ENCODE results near the gene FURIN. TPM values are rescaled to one million over a fixed set of nuclear protein-coding genes. Genes with fewer than 3 reads are reported as not detected.
A peak's percentile ranks its signal among the peaks of the same experiment; 100 is the strongest.

Gene FURIN
- total and polyA plus RNA-seq, 9 of the 15 experiments (the other 6 are each of a cell fraction or from before 2014, with no cell fraction given) = 0.92 to 99.9 (median 34.8) TPM

DNA sequence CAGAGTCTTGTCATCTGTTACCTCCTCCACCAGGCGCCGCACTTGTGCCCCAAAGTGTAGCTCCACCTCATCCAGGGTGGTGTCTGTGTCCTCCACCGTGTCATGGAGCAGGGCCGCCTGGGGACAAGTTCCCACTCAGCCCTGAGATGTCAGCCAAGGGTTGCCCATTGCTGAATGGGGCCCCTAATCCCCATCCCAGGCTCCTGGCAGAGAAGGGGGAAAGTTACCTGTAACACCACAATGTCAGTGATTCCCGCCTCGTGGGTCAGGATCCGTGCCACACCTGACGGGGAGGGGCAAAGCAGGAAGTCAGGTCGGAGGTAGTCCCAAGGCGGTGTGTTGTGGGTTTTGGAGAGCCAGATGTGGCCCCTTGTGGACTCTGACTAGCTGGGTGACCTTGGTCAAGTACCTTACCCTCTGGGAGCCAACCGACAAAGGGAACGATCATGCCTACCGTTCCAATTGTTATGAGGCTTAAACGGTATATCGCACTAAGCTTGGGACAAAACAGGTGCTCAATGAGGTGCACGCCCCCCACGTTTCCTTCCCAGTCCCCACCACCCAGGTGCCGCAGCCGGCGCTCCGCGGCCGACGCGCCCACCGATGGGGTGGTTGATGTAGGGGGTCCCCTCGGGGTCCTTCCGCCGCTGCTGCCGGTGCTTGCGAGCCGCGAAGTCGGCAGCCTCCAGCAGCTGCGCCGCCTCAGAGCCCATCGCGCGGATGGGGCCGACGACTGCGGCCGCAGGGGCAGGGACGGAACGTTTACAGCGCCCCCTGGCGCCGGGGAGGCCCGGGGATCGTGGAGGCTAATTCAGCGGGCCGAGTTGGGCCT lies 63.7 kb downstream of the FURIN start, which contains the start of gene HDDC3 (continued):
- TF ChIP-seq, protein P1, sequence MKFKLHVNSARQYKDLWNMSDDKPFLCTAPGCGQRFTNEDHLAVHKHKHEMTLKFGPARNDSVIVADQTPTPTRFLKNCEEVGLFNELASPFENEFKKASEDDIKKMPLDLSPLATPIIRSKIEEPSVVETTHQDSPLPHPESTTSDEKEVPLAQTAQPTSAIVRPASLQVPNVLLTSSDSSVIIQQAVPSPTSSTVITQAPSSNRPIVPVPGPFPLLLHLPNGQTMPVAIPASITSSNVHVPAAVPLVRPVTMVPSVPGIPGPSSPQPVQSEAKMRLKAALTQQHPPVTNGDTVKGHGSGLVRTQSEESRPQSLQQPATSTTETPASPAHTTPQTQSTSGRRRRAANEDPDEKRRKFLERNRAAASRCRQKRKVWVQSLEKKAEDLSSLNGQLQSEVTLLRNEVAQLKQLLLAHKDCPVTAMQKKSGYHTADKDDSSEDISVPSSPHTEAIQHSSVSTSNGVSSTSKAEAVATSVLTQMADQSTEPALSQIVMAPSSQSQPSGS (CRISPR knock-in tag; IDR thresholded peaks at IDR 0.05) = no peak
- TF ChIP-seq RBM25 (IDR thresholded peaks at IDR 0.05; ENCODE audit: low read depth, low read length, severe bottlenecking) (no peak), PTRF (tag; IDR thresholded peaks at IDR 0.05) (no peak), ZFP1 (CRISPR knock-in tag; IDR thresholded peaks at IDR 0.05) (no peak), HMG20A (CRISPR knock-in tag; conservative IDR thresholded peaks at IDR 0.05) (no peak), RCOR1 (IDR thresholded peaks at IDR 0.05; ENCODE audit: borderline replicate concordance in 1 of 2, low read depth in 2 of 2, low read length in 2 of 2) (peak in 1 of 2 experiments; percentile 80; a peak in 3 of 4 replicates), HDAC2 (IDR thresholded peaks at IDR 0.05) (no peak; the same call in 1 of the 2 replicates), SMAD3 (CRISPR knock-in tag; conservative IDR thresholded peaks at IDR 0.05) (no peak), EWSR1 (IDR thresholded peaks at IDR 0.05; ENCODE audit: borderline replicate concordance, low read depth, partially characterized antibody) (no peak), ZEB2 (IDR thresholded peaks at IDR 0.05) (peak; percentile 86)
- TF ChIP-seq, protein P2, sequence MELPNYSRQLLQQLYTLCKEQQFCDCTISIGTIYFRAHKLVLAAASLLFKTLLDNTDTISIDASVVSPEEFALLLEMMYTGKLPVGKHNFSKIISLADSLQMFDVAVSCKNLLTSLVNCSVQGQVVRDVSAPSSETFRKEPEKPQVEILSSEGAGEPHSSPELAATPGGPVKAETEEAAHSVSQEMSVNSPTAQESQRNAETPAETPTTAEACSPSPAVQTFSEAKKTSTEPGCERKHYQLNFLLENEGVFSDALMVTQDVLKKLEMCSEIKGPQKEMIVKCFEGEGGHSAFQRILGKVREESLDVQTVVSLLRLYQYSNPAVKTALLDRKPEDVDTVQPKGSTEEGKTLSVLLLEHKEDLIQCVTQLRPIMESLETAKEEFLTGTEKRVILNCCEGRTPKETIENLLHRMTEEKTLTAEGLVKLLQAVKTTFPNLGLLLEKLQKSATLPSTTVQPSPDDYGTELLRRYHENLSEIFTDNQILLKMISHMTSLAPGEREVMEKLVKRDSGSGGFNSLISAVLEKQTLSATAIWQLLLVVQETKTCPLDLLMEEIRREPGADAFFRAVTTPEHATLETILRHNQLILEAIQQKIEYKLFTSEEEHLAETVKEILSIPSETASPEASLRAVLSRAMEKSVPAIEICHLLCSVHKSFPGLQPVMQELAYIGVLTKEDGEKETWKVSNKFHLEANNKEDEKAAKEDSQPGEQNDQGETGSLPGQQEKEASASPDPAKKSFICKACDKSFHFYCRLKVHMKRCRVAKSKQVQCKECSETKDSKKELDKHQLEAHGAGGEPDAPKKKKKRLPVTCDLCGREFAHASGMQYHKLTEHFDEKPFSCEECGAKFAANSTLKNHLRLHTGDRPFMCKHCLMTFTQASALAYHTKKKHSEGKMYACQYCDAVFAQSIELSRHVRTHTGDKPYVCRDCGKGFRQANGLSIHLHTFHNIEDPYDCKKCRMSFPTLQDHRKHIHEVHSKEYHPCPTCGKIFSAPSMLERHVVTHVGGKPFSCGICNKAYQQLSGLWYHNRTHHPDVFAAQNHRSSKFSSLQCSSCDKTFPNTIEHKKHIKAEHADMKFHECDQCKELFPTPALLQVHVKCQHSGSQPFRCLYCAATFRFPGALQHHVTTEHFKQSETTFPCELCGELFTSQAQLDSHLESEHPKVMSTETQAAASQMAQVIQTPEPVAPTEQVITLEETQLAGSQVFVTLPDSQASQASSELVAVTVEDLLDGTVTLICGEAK (IDR thresholded peaks at IDR 0.05) = peak; percentile 44; the same call in 1 of the 2 replicates
- TF ChIP-seq, protein P2 (CRISPR knock-in tag; IDR thresholded peaks at IDR 0.05) = no peak
- TF ChIP-seq, protein P3, sequence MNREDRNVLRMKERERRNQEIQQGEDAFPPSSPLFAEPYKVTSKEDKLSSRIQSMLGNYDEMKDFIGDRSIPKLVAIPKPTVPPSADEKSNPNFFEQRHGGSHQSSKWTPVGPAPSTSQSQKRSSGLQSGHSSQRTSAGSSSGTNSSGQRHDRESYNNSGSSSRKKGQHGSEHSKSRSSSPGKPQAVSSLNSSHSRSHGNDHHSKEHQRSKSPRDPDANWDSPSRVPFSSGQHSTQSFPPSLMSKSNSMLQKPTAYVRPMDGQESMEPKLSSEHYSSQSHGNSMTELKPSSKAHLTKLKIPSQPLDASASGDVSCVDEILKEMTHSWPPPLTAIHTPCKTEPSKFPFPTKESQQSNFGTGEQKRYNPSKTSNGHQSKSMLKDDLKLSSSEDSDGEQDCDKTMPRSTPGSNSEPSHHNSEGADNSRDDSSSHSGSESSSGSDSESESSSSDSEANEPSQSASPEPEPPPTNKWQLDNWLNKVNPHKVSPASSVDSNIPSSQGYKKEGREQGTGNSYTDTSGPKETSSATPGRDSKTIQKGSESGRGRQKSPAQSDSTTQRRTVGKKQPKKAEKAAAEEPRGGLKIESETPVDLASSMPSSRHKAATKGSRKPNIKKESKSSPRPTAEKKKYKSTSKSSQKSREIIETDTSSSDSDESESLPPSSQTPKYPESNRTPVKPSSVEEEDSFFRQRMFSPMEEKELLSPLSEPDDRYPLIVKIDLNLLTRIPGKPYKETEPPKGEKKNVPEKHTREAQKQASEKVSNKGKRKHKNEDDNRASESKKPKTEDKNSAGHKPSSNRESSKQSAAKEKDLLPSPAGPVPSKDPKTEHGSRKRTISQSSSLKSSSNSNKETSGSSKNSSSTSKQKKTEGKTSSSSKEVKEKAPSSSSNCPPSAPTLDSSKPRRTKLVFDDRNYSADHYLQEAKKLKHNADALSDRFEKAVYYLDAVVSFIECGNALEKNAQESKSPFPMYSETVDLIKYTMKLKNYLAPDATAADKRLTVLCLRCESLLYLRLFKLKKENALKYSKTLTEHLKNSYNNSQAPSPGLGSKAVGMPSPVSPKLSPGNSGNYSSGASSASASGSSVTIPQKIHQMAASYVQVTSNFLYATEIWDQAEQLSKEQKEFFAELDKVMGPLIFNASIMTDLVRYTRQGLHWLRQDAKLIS (CRISPR knock-in tag; IDR thresholded peaks at IDR 0.05) = peak; percentile 82; the same call in 1 of the 2 replicates

All from K562 (cell line).